Measurements from ENCODE around the gene BLTP2. TPM values are rescaled to one million over a fixed set of nuclear protein-coding genes. Genes with fewer than 3 reads are reported as not detected.
A peak's percentile ranks its signal among the peaks of the same experiment; 100 is the strongest.
"Not testable (repeated sequence)": the region's sequence is repeated elsewhere in the genome, so short reads cannot be mapped to it uniquely, and the experiment has no call there.

Gene BLTP2
- total RNA-seq, 4 donors from 2014 or later, result 35.0 to 126 (median 68.5) TPM

- Histone ChIP-seq H3K4me1 (no peaks in the 10 kb centered on the region), H3K27me3 (no peaks in the 10 kb centered on the region), H3K9me3 (no peaks in the 10 kb centered on the region), H3K36me3 (no peaks in the 10 kb centered on the region), H3K4me3 (no peak overlapping the region), H3K27ac (no peak overlapping the region)
- peak in 1 of 2 donors; percentile 26 for DNase-seq
- intact Hi-C loops (cut with DNase I; ENCODE audit: low total_unique reads), result loop anchor here (10.0 kb wide), 1 partner anchor 68 kb away; no protein-coding TSS in a partner anchor
- TF ChIP-seq CTCF (IDR thresholded peaks at IDR 0.05) (peak; percentile 41 to 58 (median 52)), POLR2A (IDR thresholded peaks at IDR 0.05) (no peak)
These were observed 31.8 kb downstream of the BLTP2 start for GRCh38 chr17:28612936-28613872.

- intact Hi-C loops (cut with DNase I; ENCODE audit: low total_unique reads), result loop anchor here (10.0 kb wide), 1 partner anchor 68 kb away; no protein-coding TSS in a partner anchor
- Histone ChIP-seq H3K36me3 (no peaks in the 10 kb centered on the region), H3K9me3 (no peaks in the 10 kb centered on the region), H3K27me3 (no peaks in the 10 kb centered on the region), H3K4me1 (no peaks in the 10 kb centered on the region), H3K4me3 (no peak overlapping the region), H3K27ac (no peak overlapping the region)
- TF ChIP-seq POLR2A (IDR thresholded peaks at IDR 0.05), result no peak
- TF ChIP-seq CTCF (IDR thresholded peaks at IDR 0.05), result no peak
- DNase-seq, result no peak
These were observed 32.4 kb downstream of the BLTP2 start for GRCh38 chr17:28612531-28612930.

- DNase-seq, result no peak
- no peaks in the 10 kb centered on the region for H3K27me3 ChIP-seq
- H3K27ac ChIP-seq, result no peak overlapping the region
- no peak for TF ChIP-seq CTCF (IDR thresholded peaks at IDR 0.05)
- intact Hi-C loops (cut with DNase I; ENCODE audit: low total_unique reads), result loop anchor here (10.0 kb wide), 1 partner anchor 66 kb away; no protein-coding TSS in a partner anchor
- no peaks in the 10 kb centered on the region for H3K4me1 ChIP-seq
- H3K9me3 ChIP-seq, result no peaks in the 10 kb centered on the region
- H3K36me3 ChIP-seq, result no peaks in the 10 kb centered on the region
- no peak overlapping the region for H3K4me3 ChIP-seq
These were observed 34.6 kb downstream of the BLTP2 start for GRCh38 chr17:28610376-28610775.

- H3K27me3 ChIP-seq; H3K9me3 ChIP-seq; H3K27ac ChIP-seq; intact Hi-C loops (cut with DNase I; ENCODE audit: low total_unique reads); H3K4me1 ChIP-seq; DNase-seq; H3K36me3 ChIP-seq; H3K4me3 ChIP-seq: not testable (repeated sequence)
These were observed 40.9 kb downstream of the BLTP2 start for GRCh38 chr17:28604031-28604430.

GRCh38 chr17:28599311-28600184 is 45.4 kb downstream of the BLTP2 start:
- Histone ChIP-seq H3K4me3 (peak overlapping the region; percentile 53 to 66), H3K4me1 (peaks cover 0 to 4% of the 10 kb centered on the region in 2 donors), H3K36me3 (no peaks in the 10 kb centered on the region), H3K27me3 (no peaks in the 10 kb centered on the region), H3K9me3 (no peaks in the 10 kb centered on the region), H3K27ac (peak overlapping the region; percentile 97)
- TF ChIP-seq CTCF (IDR thresholded peaks at IDR 0.05), result no peak
- TF ChIP-seq POLR2A (IDR thresholded peaks at IDR 0.05), result peak in 1 of 2 donors; percentile 18
- intact Hi-C loops (cut with DNase I; ENCODE audit: low total_unique reads), result no loop called here
- DNase-seq, result peak; percentile 62 to 73

Data from uterus (tissue), 4 donors.